HUDEP-2 (cell line): Measurements from ENCODE around the gene ATAD3A.
A peak's percentile ranks its signal among the peaks of the same experiment; 100 is the strongest.
"Not testable (repeated sequence)": the region's sequence is repeated elsewhere in the genome, so short reads cannot be mapped to it uniquely, and the experiment has no call there.

ENCODE experiments used
- DNase-seq, 76 experiments: peaks; one replicate each; lab custom pipeline; 2025; ENCODE audit not compliant: unreplicated experiment in 76 of 76; lab: John Stamatoyannopoulos, UW

Gene ATAD3A

GRCh38 chr1:1551524-1552262 is 39.7 kb downstream of the ATAD3A start:
- no peak for DNase-seq

- no peak for DNase-seq
Observed at GRCh38 chr1:1552263-1552639, 40.3 kb downstream of the ATAD3A start.

GRCh38 chr1:1553821-1554494 is 42.0 kb downstream of the ATAD3A start:
- DNase-seq: no peak

GRCh38 chr1:1554550-1554925 is 42.6 kb downstream of the ATAD3A start:
- DNase-seq: no peak

DNA sequence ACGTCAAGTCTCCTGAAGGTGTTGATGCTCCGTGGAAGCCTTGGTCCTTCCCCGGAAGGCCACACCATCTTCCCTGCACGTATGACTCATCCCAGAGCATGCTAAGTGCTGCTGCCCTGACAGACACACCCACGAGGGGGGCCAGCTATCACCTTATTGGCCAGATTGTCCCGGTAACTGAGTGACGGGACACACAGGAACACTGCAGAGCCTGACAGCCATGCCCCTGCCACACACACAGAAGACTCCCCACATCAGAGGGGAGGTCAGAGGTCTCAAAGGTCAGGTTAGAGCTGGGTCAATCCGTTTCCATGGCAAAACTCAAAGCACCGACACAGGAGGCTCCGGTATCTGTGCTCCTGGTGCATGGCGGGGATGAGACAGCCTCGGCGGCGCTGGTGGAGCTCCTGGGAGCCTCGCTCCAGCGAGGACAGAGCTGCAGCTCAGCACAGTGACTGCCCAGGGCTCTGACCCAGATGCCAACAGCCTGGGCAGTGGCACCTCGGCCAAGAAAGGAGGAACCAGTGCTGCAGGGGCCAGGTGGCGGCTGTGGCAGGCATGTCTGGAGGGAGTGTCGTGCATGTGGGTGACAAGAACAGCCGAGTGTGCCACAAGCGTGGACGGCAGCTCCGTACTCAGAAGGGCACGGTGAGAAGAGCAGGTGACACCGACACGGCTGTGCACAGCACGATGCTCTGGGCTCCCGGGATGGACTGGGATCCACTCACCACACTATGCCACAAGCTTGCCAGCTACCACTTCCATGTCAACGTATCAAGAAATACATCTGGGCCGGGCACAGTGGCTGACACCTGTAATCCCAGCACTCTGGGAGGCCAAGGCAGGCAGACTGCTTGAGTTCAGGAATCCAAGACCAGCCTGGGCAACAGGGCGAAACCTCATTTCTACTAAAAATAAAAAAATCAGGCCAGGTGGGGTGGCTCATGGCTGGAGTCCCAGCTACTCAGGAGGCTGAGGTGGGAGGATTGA is 43.3 kb downstream of the ATAD3A start:
- DNase-seq: peak in 4 of 76 experiments; percentile 13 to 31 (median 24)

DNA sequence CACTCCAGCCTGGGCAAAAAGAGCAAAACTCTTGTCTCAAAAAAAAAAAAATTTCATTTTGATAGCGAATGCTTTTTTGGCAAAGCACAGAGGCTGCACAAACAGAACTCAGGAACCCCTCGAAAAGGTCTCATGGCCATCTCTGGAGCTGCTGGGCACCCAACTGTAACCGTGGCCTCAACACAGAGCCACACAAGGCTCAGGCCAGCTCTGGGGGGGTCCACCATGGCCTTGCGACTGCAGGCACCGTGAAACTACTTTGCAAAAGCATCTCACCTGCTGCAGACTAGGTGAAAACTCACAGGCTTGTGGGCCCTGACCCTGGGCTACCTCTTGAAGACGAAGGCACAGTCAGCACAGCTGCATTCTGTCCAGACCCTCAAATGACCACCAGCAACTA is 44.5 kb downstream of the ATAD3A start:
- no peak for DNase-seq

GRCh38 chr1:1556961-1557360 is 45.0 kb downstream of the ATAD3A start:
- DNase-seq: not testable (repeated sequence)

GRCh38 chr1:1557688-1558087 is 45.7 kb downstream of the ATAD3A start:
- not testable (repeated sequence) for DNase-seq

GRCh38 chr1:1558591-1558990 is 46.6 kb downstream of the ATAD3A start:
- no peak for DNase-seq

DNA sequence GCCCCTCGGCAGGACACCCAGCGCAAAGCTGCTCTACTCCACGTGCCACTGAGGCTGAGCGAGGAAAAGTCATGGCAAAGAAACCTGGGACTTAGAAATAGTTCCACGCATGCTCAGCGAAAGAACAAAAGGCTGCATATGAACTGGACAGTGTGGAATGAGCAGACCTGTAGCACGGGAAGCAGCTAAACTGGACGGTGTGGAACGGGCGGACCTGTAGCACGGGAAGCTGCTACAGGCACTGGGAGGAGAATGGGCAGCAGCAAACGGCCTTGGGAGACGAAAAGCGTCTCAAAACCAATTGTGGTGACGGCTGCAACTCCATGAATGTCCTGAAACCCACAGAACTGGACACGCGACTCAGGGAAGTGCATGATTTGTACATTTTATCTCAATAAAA is 47.1 kb downstream of the ATAD3A start:
- DNase-seq: no peak

GRCh38 chr1:1560178-1560577 is 48.2 kb downstream of the ATAD3A start:
- no peak for DNase-seq

DNA sequence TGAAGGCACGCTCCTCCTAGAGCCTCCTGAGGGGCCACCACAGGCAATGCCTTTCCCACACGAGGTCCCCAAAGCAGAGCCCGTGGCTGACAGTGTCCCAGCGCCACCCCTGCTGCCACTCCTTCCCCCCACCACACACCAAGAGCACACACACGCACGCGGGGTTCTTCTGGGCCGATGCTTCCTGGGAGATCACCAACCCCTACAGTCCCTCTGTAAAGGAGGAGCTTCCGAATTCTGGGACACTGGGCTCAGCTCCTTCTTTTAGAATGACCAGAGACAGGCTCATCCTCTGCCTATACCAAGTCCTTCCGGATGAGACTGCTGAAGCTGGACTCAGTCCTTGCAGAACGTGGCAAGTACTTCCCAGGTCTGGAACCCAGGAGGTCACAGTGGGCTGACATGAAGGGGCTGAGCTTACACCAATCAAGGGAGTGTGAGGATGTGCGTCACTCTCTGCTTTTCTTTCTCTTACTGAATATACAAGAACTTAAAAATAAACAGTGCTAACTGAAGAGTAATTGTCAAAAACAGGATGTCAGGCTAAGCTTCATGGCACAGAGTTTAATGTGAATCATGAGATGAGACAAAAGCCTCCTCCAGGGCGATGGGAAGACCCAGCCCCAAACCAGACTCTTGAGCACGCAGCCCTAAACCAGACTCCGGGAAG is 50.0 kb downstream of the ATAD3A start:
- DNase-seq: no peak

- no peak for DNase-seq
Observed at GRCh38 chr1:1562556-1563195, 50.7 kb downstream of the ATAD3A start.

DNA sequence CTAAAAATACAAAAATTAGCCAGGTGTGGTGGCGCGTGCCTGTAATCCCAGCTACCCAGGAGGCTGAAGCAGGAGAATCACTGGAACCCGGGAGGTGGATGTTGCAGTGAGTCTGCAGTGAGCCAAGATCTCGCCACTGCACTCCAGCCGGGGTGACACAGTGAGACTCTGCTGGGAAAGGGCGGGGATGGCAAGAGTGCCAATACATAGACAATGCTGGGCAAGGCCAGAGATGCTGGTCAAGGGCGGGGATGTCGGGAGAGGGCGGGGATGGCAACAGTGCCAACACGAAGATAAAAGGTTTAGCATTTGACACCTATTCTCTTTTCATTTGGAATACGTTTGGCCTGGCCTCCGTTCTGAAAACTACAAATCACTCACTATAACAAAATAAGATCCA is 51.7 kb downstream of the ATAD3A start:
- peak in 6 of 76 experiments; percentile 9 to 29 (median 18) for DNase-seq

GRCh38 chr1:1564268-1564667 is 52.3 kb downstream of the ATAD3A start:
- DNase-seq: no peak

- no peak for DNase-seq
Observed at GRCh38 chr1:1565340-1565739, 53.4 kb downstream of the ATAD3A start.

GRCh38 chr1:1567152-1567875 is 55.4 kb downstream of the ATAD3A start:
- no peak for DNase-seq

GRCh38 chr1:1567891-1568291 is 55.9 kb downstream of the ATAD3A start:
- DNase-seq: no peak

- no peak for DNase-seq
Observed at GRCh38 chr1:1569341-1569740, 57.4 kb downstream of the ATAD3A start.
